Cardiac muscle cell (in vitro differentiated cells and primary cell): ENCODE results near the gene CMSS1. TPM values are rescaled to one million over a fixed set of nuclear protein-coding genes. Genes with fewer than 3 reads are reported as not detected.

Experiments
- DNase-seq, 2 donors: peaks; one replicate each; pipeline versions ENCODE4 v3.0.0 to v3.0.0-alpha.2; 2010 to 2017; ENCODE audit warnings: low read depth in 1 of 2, low spot score in 1 of 2
- H3K27ac ChIP-seq: fragments of 200-600 bp; sonication (generic); 2 replicates; pipeline ENCODE4 v1.5.1; 2016
- H3K27me3 ChIP-seq: fragments of 200-600 bp; sonication (generic); 2 replicates; pipeline ENCODE4 v1.6.0; 2016; ENCODE audit warnings: control low read depth
- H3K36me3 ChIP-seq: fragments of 200-600 bp; sonication (generic); 2 replicates; pipeline ENCODE4 v1.5.1; 2016; ENCODE audit warnings: control low read depth
- H3K4me1 ChIP-seq: fragments of 200-600 bp; sonication (generic); 2 replicates; pipeline ENCODE4 v1.8.1; 2017; ENCODE audit warnings: low read depth, mild to moderate bottlenecking, mixed run types
- H3K4me3 ChIP-seq: fragments of 200-600 bp; sonication (generic); 2 replicates; pipeline ENCODE4 v1.5.1; 2016; ENCODE audit warnings: mild to moderate bottlenecking
- H3K9me3 ChIP-seq: fragments of 200-600 bp; sonication (generic); 2 replicates; pipeline ENCODE4 v1.5.1; 2017; ENCODE audit warnings: low read depth, mild to moderate bottlenecking, control low read depth
- CTCF ChIP-seq: IDR thresholded peaks from 2 replicates; pipeline ENCODE4 v1.5.1; 2012; ENCODE audit warnings: low read depth, mild to moderate bottlenecking, low read length
- polyA plus RNA-seq: library from polyadenylated mRNA; unstranded; fragments of >200 nt; fragmentation: Nextera tagmentation; extraction: Ambion mirVana; gene quantifications from 2 replicates; pipeline ENCODE4 v1.2.1, GENCODE V29; 2016
- total RNA-seq: library from RNA; depleted of rRNA; stranded (reverse); fragments of >200 nt; gene quantifications from 2 replicates; pipeline ENCODE4 v1.2.3, GENCODE V29; 2016

The CMSS1 gene
- total and polyA plus RNA-seq, 2 experiments from 2014 or later, result 13.1 to 32.9 TPM

- Histone ChIP-seq H3K36me3 (no peaks in the 10 kb centered on the region), H3K9me3 (no peaks in the 10 kb centered on the region), H3K4me1 (peaks cover 38% of the 10 kb centered on the region), H3K27me3 (no peaks in the 10 kb centered on the region), H3K4me3 (no peak overlapping the region), H3K27ac (no peak overlapping the region)
- TF ChIP-seq CTCF, result no peak
- no peak for DNase-seq
Measured at GRCh38 chr3:100160521-100160920, 342.9 kb downstream of the CMSS1 start.

GRCh38 chr3:100163787-100164186 is 346.1 kb downstream of the CMSS1 start:
- Histone ChIP-seq H3K9me3 (no peaks in the 10 kb centered on the region), H3K36me3 (no peaks in the 10 kb centered on the region), H3K4me1 (peaks cover 20% of the 10 kb centered on the region), H3K4me3 (no peak overlapping the region), H3K27me3 (no peaks in the 10 kb centered on the region), H3K27ac (no peak overlapping the region)
- no peak for TF ChIP-seq CTCF
- no peak for DNase-seq

- H3K4me1 ChIP-seq, result peaks cover 16% of the 10 kb centered on the region
- H3K4me3 ChIP-seq, result no peak overlapping the region
- no peak for TF ChIP-seq CTCF
- H3K27me3 ChIP-seq, result no peaks in the 10 kb centered on the region
- H3K36me3 ChIP-seq, result no peaks in the 10 kb centered on the region
- DNase-seq, result no peak
- H3K9me3 ChIP-seq, result no peaks in the 10 kb centered on the region
- no peak overlapping the region for H3K27ac ChIP-seq
Measured at GRCh38 chr3:100164743-100165142, 347.1 kb downstream of the CMSS1 start.

- peaks cover 12% of the 10 kb centered on the region for H3K4me1 ChIP-seq
- DNase-seq, result no peak
- H3K27me3 ChIP-seq, result no peaks in the 10 kb centered on the region
- no peak overlapping the region for H3K27ac ChIP-seq
- H3K9me3 ChIP-seq, result no peaks in the 10 kb centered on the region
- H3K36me3 ChIP-seq, result no peaks in the 10 kb centered on the region
- no peak overlapping the region for H3K4me3 ChIP-seq
- TF ChIP-seq CTCF, result no peak
Measured at GRCh38 chr3:100165926-100166550, 348.4 kb downstream of the CMSS1 start.

GRCh38 chr3:100169201-100169920 is 351.7 kb downstream of the CMSS1 start:
- TF ChIP-seq CTCF, result no peak
- Histone ChIP-seq H3K4me1 (peaks cover 12% of the 10 kb centered on the region), H3K4me3 (no peak overlapping the region), H3K9me3 (no peaks in the 10 kb centered on the region), H3K27me3 (no peaks in the 10 kb centered on the region), H3K27ac (no peak overlapping the region), H3K36me3 (no peaks in the 10 kb centered on the region)
- peak in 1 of 2 donors; percentile 33 for DNase-seq
